CD14-positive monocyte (primary cell): ENCODE results near the gene SEZ6L. TPM values are rescaled to one million over a fixed set of nuclear protein-coding genes. Genes with fewer than 3 reads are reported as not detected.

Source experiments
- DNase-seq, 3 donors: peaks; one replicate each; pipeline ENCODE4 v3.0.0-alpha.2; 2011 to 2022
- H2AFZ ChIP-seq: 2 replicates; pipeline ENCODE4 v1.6.0; 2012; ENCODE audit warnings: mild to moderate bottlenecking, low read depth, low read length, inconsistent platforms; ENCODE audit not compliant: insufficient read depth, poor library complexity, severe bottlenecking
- H3K27ac ChIP-seq, 2 donors: 1 replicate in 1 of 2; 2 replicates in 1 of 2; pipeline ENCODE4 v1.5.1; 2012 to 2013; ENCODE audit warnings: low read length in 2 of 2, control low read depth in 1 of 2, inconsistent platforms in 1 of 2, low read depth in 1 of 2, mild to moderate bottlenecking in 1 of 2
- H3K27me3 ChIP-seq, 2 donors: one replicate each; pipeline versions ENCODE4 v1.6.0 to v1.6.1; 2011 to 2013; ENCODE audit warnings: low read length in 2 of 2; ENCODE audit not compliant: control insufficient read depth in 2 of 2, insufficient read depth in 2 of 2
- H3K36me3 ChIP-seq, 2 donors: replicated peaks in 1 of 2; 1 replicate in 1 of 2; 2 replicates in 1 of 2; pipeline versions ENCODE4 v1.5.1 to v1.6.1; 2012 to 2013; ENCODE audit warnings: low read length in 2 of 2, control low read depth in 1 of 2, inconsistent platforms in 1 of 2, mild to moderate bottlenecking in 1 of 2; ENCODE audit not compliant: insufficient read depth in 2 of 2, control insufficient read depth in 1 of 2
- H3K4me1 ChIP-seq, 2 donors: 1 replicate in 1 of 2; 2 replicates in 1 of 2; pipeline versions ENCODE4 v1.5.1 to v1.6.1; 2012 to 2013; ENCODE audit warnings: low read length in 2 of 2, control low read depth in 1 of 2, inconsistent platforms in 1 of 2, mild to moderate bottlenecking in 1 of 2, moderate library complexity in 1 of 2; ENCODE audit not compliant: insufficient read depth in 2 of 2, control insufficient read depth in 1 of 2
- H3K4me2 ChIP-seq: replicated peaks from 2 replicates; pipeline ENCODE3; 2012; ENCODE audit warnings: low read length, moderate library complexity, mild to moderate bottlenecking; ENCODE audit not compliant: poor library complexity, severe bottlenecking; ENCODE audit errors: extremely low read depth
- H3K4me3 ChIP-seq, 3 experiments: fragments of 200-600 bp in 1 of 3; sonication (generic) in 1 of 3; replicated peaks in 1 of 3; 1 replicate in 2 of 3; 2 replicates in 1 of 3; pipeline ENCODE4 v1.5.1; 2011 to 2013; ENCODE audit warnings: low read length in 3 of 3, mild to moderate bottlenecking in 3 of 3, control low read depth in 2 of 3, low read depth in 2 of 3, inconsistent platforms in 1 of 3, moderate library complexity in 1 of 3
- H3K79me2 ChIP-seq: 2 replicates; pipeline ENCODE4 v1.6.0; 2012; ENCODE audit warnings: mild to moderate bottlenecking, control low read depth, inconsistent platforms, low read length, moderate library complexity; ENCODE audit not compliant: insufficient read depth
- H3K9ac ChIP-seq: 2 replicates; pipeline ENCODE4 v1.6.0; 2017; ENCODE audit warnings: low read length, mild to moderate bottlenecking; ENCODE audit not compliant: insufficient read depth, poor library complexity, severe bottlenecking
- H3K9me3 ChIP-seq, 2 donors: replicated peaks in 1 of 2; 1 replicate in 1 of 2; 2 replicates in 1 of 2; pipeline versions ENCODE4 v1.5.1 to v1.6.1; 2012 to 2013; ENCODE audit warnings: low read length in 2 of 2, control low read depth in 1 of 2; ENCODE audit not compliant: control insufficient read depth in 1 of 2, insufficient read depth in 1 of 2
- H4K20me1 ChIP-seq: 2 replicates; pipeline ENCODE4 v1.6.0; 2012; ENCODE audit warnings: mild to moderate bottlenecking, low read length, control low read depth, moderate library complexity; ENCODE audit not compliant: insufficient read depth
- H3K27ac Mint-ChIP-seq, 7 donors: one replicate each; pipeline ENCODE4 v1.8.0; 2020; ENCODE audit warnings: mild to moderate bottlenecking in 7 of 7, mixed read lengths in 7 of 7, moderate library complexity in 6 of 7, inconsistent platforms in 2 of 7
- H3K27me3 Mint-ChIP-seq, 3 donors: one replicate each; pipeline ENCODE4 v1.8.0; 2021 to 2022; ENCODE audit warnings: low read depth in 3 of 3, mild to moderate bottlenecking in 3 of 3, mixed read lengths in 3 of 3, moderate library complexity in 3 of 3, inconsistent platforms in 1 of 3
- H3K36me3 Mint-ChIP-seq, 2 donors: one replicate each; pipeline ENCODE4 v1.8.0; 2020; ENCODE audit warnings: mixed read lengths in 2 of 2, inconsistent platforms in 1 of 2, mild to moderate bottlenecking in 1 of 2
- H3K4me1 Mint-ChIP-seq: one replicate; pipeline ENCODE4 v1.8.0; 2020; ENCODE audit warnings: mild to moderate bottlenecking, mixed read lengths
- H3K4me3 Mint-ChIP-seq, 2 donors: one replicate each; pipeline ENCODE4 v1.8.0; 2020; ENCODE audit warnings: mild to moderate bottlenecking in 2 of 2, mixed read lengths in 2 of 2, moderate library complexity in 1 of 2
- H3K9me3 Mint-ChIP-seq, 7 donors: one replicate each; pipeline ENCODE4 v1.8.0; 2020 to 2022; ENCODE audit warnings: mixed read lengths in 7 of 7, mild to moderate bottlenecking in 6 of 7, moderate library complexity in 6 of 7, inconsistent platforms in 2 of 7
- CTCF ChIP-seq: fragments of 200-600 bp; IDR thresholded peaks from one replicate; pipeline ENCODE4 v1.8.0; 2022; ENCODE audit warnings: antibody characterized with exemption, mild to moderate bottlenecking
- WGBS: methylation state at CpG from one replicate; pipeline ENCODE4 v1.1.5; 2013; ENCODE audit warnings: missing lambda C conversion rate; ENCODE audit not compliant: insufficient coverage; 5-methylcytosine and 5-hydroxymethylcytosine counted together
- intact Hi-C, 2 donors: fragments of 100-400 bp; cut with micrococcal nuclease; formaldehyde crosslinking; loops; one replicate each; pipeline versions ENCODE4 v1.15.0 to v1.15.1; 2023
- polyA plus RNA-seq, 3 donors: library from polyadenylated mRNA; depleted of rRNA in 1 of 3; unstranded in 2 of 3; stranded (reverse) in 1 of 3; fragments of 300-500 nt in 2 of 3; fragments of >200 nt in 1 of 3; fragmentation: Illumina TruSeq in 2 of 3; gene quantifications; 1 replicate in 2 of 3; 2 replicates in 1 of 3; pipeline ENCODE4 v1.2.3, GENCODE V29; 2012 to 2021

Gene SEZ6L
- polyA plus RNA-seq, 3 donors: 0.43 to 2.8 (median 0.71) TPM

GRCh38 chr22:26316732-26317285, 147.5 kb downstream of the SEZ6L start:
- H3K4me2 ChIP-seq: no peak overlapping the region
- Mint-ChIP-seq H3K36me3 (no peaks in the 10 kb centered on the region), H3K27me3 (peaks cover 3 to 10% (median 5%) of the 10 kb centered on the region in 3 donors), H3K9me3 (peaks cover 0 to 2% (median 0%) of the 10 kb centered on the region in 7 donors), H3K27ac (no peak overlapping the region), H3K4me3 (no peak overlapping the region), H3K4me1 (no peaks in the 10 kb centered on the region)
- H3K9me3 ChIP-seq: no peaks in the 10 kb centered on the region
- TF ChIP-seq CTCF: no peak
- H2AFZ ChIP-seq: no peak overlapping the region
- H4K20me1 ChIP-seq: no peaks in the 10 kb centered on the region
- no peak overlapping the region for H3K4me3 ChIP-seq
- H3K4me1 ChIP-seq: no peaks in the 10 kb centered on the region
- H3K27ac ChIP-seq: no peak overlapping the region
- intact Hi-C loops: no loop called here
- H3K9ac ChIP-seq: no peak overlapping the region
- DNase-seq: no peak
- no peaks in the 10 kb centered on the region for H3K79me2 ChIP-seq
- H3K36me3 ChIP-seq: no peaks in the 10 kb centered on the region
- no peaks in the 10 kb centered on the region for H3K27me3 ChIP-seq
- 100% methylated on average over 1 of the region's 2 CpGs for WGBS

- Histone ChIP-seq H3K4me1 (no peaks in the 10 kb centered on the region), H3K4me2 (no peak overlapping the region), H3K36me3 (no peaks in the 10 kb centered on the region), H3K27me3 (no peaks in the 10 kb centered on the region), H3K27ac (no peak overlapping the region), H3K79me2 (no peaks in the 10 kb centered on the region), H3K9me3 (no peaks in the 10 kb centered on the region), H3K4me3 (no peak overlapping the region), H4K20me1 (no peaks in the 10 kb centered on the region), H2AFZ (no peak overlapping the region), H3K9ac (no peak overlapping the region)
- DNase-seq: no peak
- no peak overlapping the region for H3K4me3 Mint-ChIP-seq
- H3K9me3 Mint-ChIP-seq: peaks cover 0 to 2% (median 0%) of the 10 kb centered on the region in 7 donors
- no peak for TF ChIP-seq CTCF
- peaks cover 5 to 11% (median 10%) of the 10 kb centered on the region in 3 donors for H3K27me3 Mint-ChIP-seq
- intact Hi-C loops: no loop called here
- 69% methylated on average over 6 of the region's 6 CpGs for WGBS
- no peaks in the 10 kb centered on the region for H3K36me3 Mint-ChIP-seq
- H3K27ac Mint-ChIP-seq: no peak overlapping the region
- no peaks in the 10 kb centered on the region for H3K4me1 Mint-ChIP-seq
Observed at GRCh38 chr22:26318975-26319374, 149.7 kb downstream of the SEZ6L start.
